GM21529 (cell line): ENCODE measurements around the gene GTPBP1.

ENCODE experiments used
- ATAC-seq: cut with Tn5 transposase; IDR thresholded peaks from one replicate; pipeline ENCODE4 v1.9.1; 2021; ENCODE audit not compliant: unreplicated experiment

Gene GTPBP1

GRCh38 chr22:38782402-38783094 lies 76.8 kb downstream of the GTPBP1 start:
- no peak for ATAC-seq
